HepG2 (cell line): ENCODE measurements around the gene C20orf144. TPM values are rescaled to one million over a fixed set of nuclear protein-coding genes. Genes with fewer than 3 reads are reported as not detected.

Source experiments
- ELF3 ChIP-seq: IDR thresholded peaks from 2 replicates; pipeline ENCODE4 v1.6.1; 2016; ENCODE audit warnings: missing genetic modification reagents, missing compliant biosample characterization
- HNRNPUL1 ChIP-seq: fragments of 200-400 bp; formaldehyde crosslinking; IDR thresholded peaks from 2 replicates; pipeline ENCODE4 v1.6.1; 2017; ENCODE audit warnings: low read depth, mild to moderate bottlenecking, low read length, moderate library complexity
- MED8 ChIP-seq: sonication (generic); formaldehyde crosslinking; IDR thresholded peaks from 2 replicates; pipeline ENCODE4 v1.8.1; 2023; ENCODE audit warnings: mild to moderate bottlenecking, missing genetic modification reagents; ENCODE audit not compliant: insufficient replicate concordance
- NFKBIZ ChIP-seq: IDR thresholded peaks from 2 replicates; pipeline ENCODE4 v1.6.1; 2018; ENCODE audit warnings: missing genetic modification reagents, missing compliant biosample characterization
- PCBP2 ChIP-seq: fragments of 200-400 bp; formaldehyde crosslinking; optimal IDR thresholded peaks from 2 replicates; pipeline ENCODE3; 2018; ENCODE audit warnings: low read length, low read depth; ENCODE audit not compliant: poor library complexity, severe bottlenecking
- SALL2 ChIP-seq: sonication (generic); formaldehyde crosslinking; IDR thresholded peaks from 2 replicates; pipeline ENCODE4 v1.8.1; 2023; ENCODE audit warnings: mild to moderate bottlenecking, missing genetic modification reagents, inconsistent platforms
- SKIL ChIP-seq: sonication (generic); formaldehyde crosslinking; IDR thresholded peaks from 2 replicates; pipeline ENCODE4 v1.8.0; 2022; ENCODE audit warnings: missing genetic modification reagents, mild to moderate bottlenecking, moderate library complexity, borderline replicate concordance
- TCF7 ChIP-seq: sonication (generic); IDR thresholded peaks from 2 replicates; pipeline ENCODE4 v1.6.1; 2016; ENCODE audit warnings: antibody characterized with exemption, low read depth
- TEF ChIP-seq: sonication (generic); formaldehyde crosslinking; IDR thresholded peaks from 2 replicates; pipeline ENCODE4 v1.5.0; 2020; ENCODE audit warnings: missing genetic modification reagents
- ZFYVE20 ChIP-seq: sonication (generic); formaldehyde crosslinking; IDR thresholded peaks from 2 replicates; pipeline ENCODE4 v1.8.0; 2023; ENCODE audit warnings: low read depth, mild to moderate bottlenecking, moderate library complexity, missing genetic modification reagents, borderline replicate concordance
- ZNF256 ChIP-seq: sonication (generic); formaldehyde crosslinking; conservative IDR thresholded peaks from 2 replicates; pipeline ENCODE4 v1.4.0; 2020; ENCODE audit warnings: missing genetic modification reagents
- ZNF318 ChIP-seq: sonication (generic); formaldehyde crosslinking; IDR thresholded peaks from 2 replicates; pipeline ENCODE4 v1.4.0; 2020; ENCODE audit warnings: mild to moderate bottlenecking, missing genetic modification reagents
- ZNF460 ChIP-seq: sonication (generic); formaldehyde crosslinking; IDR thresholded peaks from 2 replicates; pipeline ENCODE4 v1.5.1; 2020; ENCODE audit warnings: missing genetic modification reagents, mild to moderate bottlenecking, borderline replicate concordance
- ZNF503 ChIP-seq: sonication (generic); formaldehyde crosslinking; IDR thresholded peaks from 2 replicates; pipeline ENCODE4 v1.4.0; 2020; ENCODE audit warnings: missing genetic modification reagents
- polyA plus RNA-seq, 8 experiments: library from polyadenylated mRNA; depleted of rRNA in 3 of 8; stranded (reverse) in 7 of 8; unstranded in 1 of 8; fragments of >200 nt; fragmentation: Illumina TruSeq in 4 of 8; extraction: Trizol in 4 of 8; gene quantifications; 2 replicates each; pipeline versions ENCODE4 v1.2.1 to v1.2.3, GENCODE V29; 2011 to 2016; ENCODE audit warnings: low read depth in 4 of 8, missing spikeins in 1 of 8, mixed read lengths in 1 of 8; ENCODE audit not compliant: insufficient read depth in 1 of 8
- total RNA-seq, 5 experiments: library from RNA; depleted of rRNA; stranded (reverse); fragments of >200 nt; fragmentation: Illumina TruSeq; extraction: Trizol; gene quantifications; 2 replicates each; pipeline ENCODE4 v1.2.3, GENCODE V29; 2016; ENCODE audit warnings: low read depth in 1 of 5

C20orf144 gene
- total and polyA plus RNA-seq, 2 of the 13 experiments (the other 11 are each of a cell fraction or from before 2014, with no cell fraction given), result 0.09 to 0.16 TPM

- TF ChIP-seq PCBP2 (no peak), TEF (CRISPR knock-in tag) (peak; percentile 47; the same call in 1 of the 2 replicates), ZFYVE20 (CRISPR knock-in tag) (peak; percentile 85; the same call in 1 of the 2 replicates), SKIL (CRISPR knock-in tag) (peak; percentile 75; the same call in 1 of the 2 replicates), ZNF256 (peak; percentile 69; the same call in 1 of the 2 replicates), ZNF503 (0 out of 2 replicates have a peak, but pooled peaks have one; percentile 52), HNRNPUL1 (no peak), TCF7 (no peak), MED8 (CRISPR knock-in tag) (peak; percentile 23), ELF3 (CRISPR knock-in tag) (peak; percentile 53; the same call in 1 of the 2 replicates), ZNF460 (CRISPR knock-in tag) (peak; percentile 70; the same call in 1 of the 2 replicates), SALL2 (CRISPR knock-in tag) (peak; percentile 91; the same call in 1 of the 2 replicates), NFKBIZ (CRISPR knock-in tag) (no peak; the same call in 1 of the 2 replicates), ZNF318 (CRISPR knock-in tag) (peak; percentile 81; the same call in 1 of the 2 replicates)
Observed at GRCh38 chr20:33674294-33675135, 12.4 kb downstream of the C20orf144 start, which contains the start of gene NECAB3 (continued).
